SH-SY5Y (cell line): ENCODE measurements around the gene TACR2.

Source experiments
- GATA2 ChIP-seq: IDR thresholded peaks from 2 replicates; pipeline ENCODE4 v1.6.1; 2011; ENCODE audit warnings: mild to moderate bottlenecking, low read depth, low read length
- GATA3 ChIP-seq: IDR thresholded peaks from 2 replicates; pipeline ENCODE4 v1.6.1; 2011; ENCODE audit warnings: low read depth, mild to moderate bottlenecking, low read length, moderate library complexity

GRCh38 chr10:69364232-69364940, 52.3 kb downstream of the TACR2 start:
- TF ChIP-seq GATA2 (no peak), GATA3 (no peak)
